Activated CD4-positive, alpha-beta T cell treated with anti-CD3 and anti-CD28 coated beads, Interleukin-2, Interleukin-4, amounts not matched to agents 100 ng/mL and 50 ng/mL, durations not matched to agents 16 hours and 8 hours (primary cell): ENCODE results near the gene LPO.

Experiments used
- DNase-seq: peaks from one replicate; pipeline ENCODE4 v3.0.0-alpha.2; 2020; ENCODE audit warnings: low spot score

Gene LPO

GRCh38 chr17:58229384-58229783, 9.0 kb upstream of the LPO start:
- no peak for DNase-seq

- DNase-seq, result no peak
These were observed 8.5 kb upstream of the LPO start for GRCh38 chr17:58229881-58230280.

GRCh38 chr17:58231641-58232040, 6.7 kb upstream of the LPO start:
- DNase-seq, result no peak

- peak; percentile 25 for DNase-seq
These were observed 5.7 kb upstream of the LPO start for GRCh38 chr17:58232707-58233156.

- no peak for DNase-seq
These were observed 4.8 kb upstream of the LPO start for GRCh38 chr17:58233543-58233942.

GRCh38 chr17:58234512-58234911, 3.9 kb upstream of the LPO start:
- no peak for DNase-seq

- DNase-seq, result no peak
These were observed 2.6 kb upstream of the LPO start for GRCh38 chr17:58235821-58236220.

GRCh38 chr17:58236394-58236793, 2.0 kb upstream of the LPO start:
- no peak for DNase-seq

GRCh38 chr17:58239987-58240386, 1.6 kb downstream of the LPO start:
- no peak for DNase-seq

- peak; percentile 70 for DNase-seq
These were observed 3.9 kb downstream of the LPO start for GRCh38 chr17:58242171-58242784.

GRCh38 chr17:58244963-58245362, 6.6 kb downstream of the LPO start:
- no peak for DNase-seq

- no peak for DNase-seq
These were observed 7.2 kb downstream of the LPO start for GRCh38 chr17:58245428-58246103.

GRCh38 chr17:58246104-58246740, 7.8 kb downstream of the LPO start:
- no peak for DNase-seq

GRCh38 chr17:58246781-58247180, 8.4 kb downstream of the LPO start:
- DNase-seq, result no peak

GRCh38 chr17:58247511-58248363, 9.4 kb downstream of the LPO start:
- DNase-seq, result no peak

GRCh38 chr17:58248955-58249269, 10.5 kb downstream of the LPO start:
- no peak for DNase-seq

GRCh38 chr17:58249270-58250133, 11.1 kb downstream of the LPO start:
- DNase-seq, result peak; percentile 77

- DNase-seq, result no peak
These were observed 12.1 kb downstream of the LPO start for GRCh38 chr17:58250344-58251011.

GRCh38 chr17:58252141-58252540, 13.8 kb downstream of the LPO start:
- DNase-seq, result no peak

- no peak for DNase-seq
These were observed 14.7 kb downstream of the LPO start for GRCh38 chr17:58253082-58253481.

- DNase-seq, result no peak
These were observed 16.4 kb downstream of the LPO start for GRCh38 chr17:58254803-58255202.
